Amniotic epithelial cell (primary cell): ENCODE results near the gene BCAS1.
A peak's percentile ranks its signal among the peaks of the same experiment; 100 is the strongest.
"Not testable (repeated sequence)": the region's sequence is repeated elsewhere in the genome, so short reads cannot be mapped to it uniquely, and the experiment has no call there.

Source experiments
- DNase-seq: peaks from one replicate; pipeline ENCODE4 v3.0.0-alpha.2; 2010; ENCODE audit warnings: low read depth

Gene BCAS1

GRCh38 chr20:53941680-53942471 is 128.5 kb downstream of the BCAS1 start:
- DNase-seq = no peak

GRCh38 chr20:53940907-53941545 is 129.4 kb downstream of the BCAS1 start:
- DNase-seq = peak; percentile 69

- no peak for DNase-seq
These were observed 130.1 kb downstream of the BCAS1 start for GRCh38 chr20:53940360-53940702.

- DNase-seq = peak; percentile 95
These were observed 130.6 kb downstream of the BCAS1 start for GRCh38 chr20:53939572-53940359.

GRCh38 chr20:53939190-53939571 is 131.2 kb downstream of the BCAS1 start:
- no peak for DNase-seq

GRCh38 chr20:53938739-53939138 is 131.7 kb downstream of the BCAS1 start:
- no peak for DNase-seq

GRCh38 chr20:53937929-53938367 is 132.4 kb downstream of the BCAS1 start:
- no peak for DNase-seq

GRCh38 chr20:53937339-53937741 is 133.1 kb downstream of the BCAS1 start:
- peak; percentile 56 for DNase-seq

- DNase-seq = no peak
These were observed 134.9 kb downstream of the BCAS1 start for GRCh38 chr20:53935344-53936084.

- peak; percentile 89 for DNase-seq
These were observed 135.7 kb downstream of the BCAS1 start for GRCh38 chr20:53934421-53935343.

GRCh38 chr20:53933232-53933846 is 137.1 kb downstream of the BCAS1 start:
- no peak for DNase-seq

- not testable (repeated sequence) for DNase-seq
These were observed 137.7 kb downstream of the BCAS1 start for GRCh38 chr20:53932655-53933192.

- DNase-seq = no peak
These were observed 138.8 kb downstream of the BCAS1 start for GRCh38 chr20:53931597-53931996.

GRCh38 chr20:53930651-53931504 is 139.5 kb downstream of the BCAS1 start:
- no peak for DNase-seq

- no peak for DNase-seq
These were observed 140.3 kb downstream of the BCAS1 start for GRCh38 chr20:53929974-53930650.

- no peak for DNase-seq
These were observed 141.0 kb downstream of the BCAS1 start for GRCh38 chr20:53929399-53929798.

GRCh38 chr20:53927990-53928389 is 142.4 kb downstream of the BCAS1 start:
- DNase-seq = no peak

GRCh38 chr20:53926428-53927028 is 143.9 kb downstream of the BCAS1 start:
- peak; percentile 99 for DNase-seq
